Tibial nerve (tissue), 4 donors: ENCODE data around the gene GNGT2.

Source experiments
- EP300 ChIP-seq, 2 donors: sonication (generic); formaldehyde crosslinking; IDR thresholded peaks; one replicate each; pipeline ENCODE4 v1.6.1; 2017; ENCODE audit warnings: antibody characterized with exemption in 2 of 2, mild to moderate bottlenecking in 1 of 2
- POLR2A ChIP-seq, 2 donors: fragments of 450-650 bp; IDR thresholded peaks; one replicate each; pipeline ENCODE4 v1.6.1; 2017; ENCODE audit warnings: antibody characterized with exemption in 2 of 2, mild to moderate bottlenecking in 2 of 2, moderate library complexity in 2 of 2
- TF ChIP-seq, protein P1 (sequence below), 5 experiments: fragments of 200-600 bp in 3 of 5; fragments of 450-650 bp in 2 of 5; sonication (generic) in 3 of 5; IDR thresholded peaks; one replicate each; pipeline ENCODE4 v1.5.1; 2016 to 2019; ENCODE audit warnings: antibody characterized with exemption in 5 of 5, mild to moderate bottlenecking in 3 of 5, moderate library complexity in 2 of 5

DNA sequence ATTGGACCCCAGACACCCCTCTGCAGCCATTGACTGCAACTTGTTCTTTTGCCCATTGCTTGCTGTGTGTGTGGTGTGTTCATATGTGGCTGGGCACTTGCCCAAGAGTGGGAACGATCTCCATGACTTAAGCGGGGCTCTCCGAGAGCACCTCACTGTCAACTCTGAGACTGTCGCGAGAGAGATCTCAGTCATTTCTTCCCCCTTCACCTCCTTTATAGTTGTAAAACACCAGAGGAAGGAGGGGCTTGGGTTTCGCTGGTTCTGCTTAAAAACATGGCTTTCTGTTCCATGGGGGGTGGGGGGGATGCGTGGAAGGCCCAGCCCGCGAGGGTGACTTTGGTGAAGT lies 12.8 kb upstream of the GNGT2 start:
- TF ChIP-seq POLR2A (IDR thresholded peaks at IDR 0.05) = no peak
- TF ChIP-seq, protein P1, sequence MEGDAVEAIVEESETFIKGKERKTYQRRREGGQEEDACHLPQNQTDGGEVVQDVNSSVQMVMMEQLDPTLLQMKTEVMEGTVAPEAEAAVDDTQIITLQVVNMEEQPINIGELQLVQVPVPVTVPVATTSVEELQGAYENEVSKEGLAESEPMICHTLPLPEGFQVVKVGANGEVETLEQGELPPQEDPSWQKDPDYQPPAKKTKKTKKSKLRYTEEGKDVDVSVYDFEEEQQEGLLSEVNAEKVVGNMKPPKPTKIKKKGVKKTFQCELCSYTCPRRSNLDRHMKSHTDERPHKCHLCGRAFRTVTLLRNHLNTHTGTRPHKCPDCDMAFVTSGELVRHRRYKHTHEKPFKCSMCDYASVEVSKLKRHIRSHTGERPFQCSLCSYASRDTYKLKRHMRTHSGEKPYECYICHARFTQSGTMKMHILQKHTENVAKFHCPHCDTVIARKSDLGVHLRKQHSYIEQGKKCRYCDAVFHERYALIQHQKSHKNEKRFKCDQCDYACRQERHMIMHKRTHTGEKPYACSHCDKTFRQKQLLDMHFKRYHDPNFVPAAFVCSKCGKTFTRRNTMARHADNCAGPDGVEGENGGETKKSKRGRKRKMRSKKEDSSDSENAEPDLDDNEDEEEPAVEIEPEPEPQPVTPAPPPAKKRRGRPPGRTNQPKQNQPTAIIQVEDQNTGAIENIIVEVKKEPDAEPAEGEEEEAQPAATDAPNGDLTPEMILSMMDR (IDR thresholded peaks at IDR 0.05) = no peak
- no peak for TF ChIP-seq EP300 (IDR thresholded peaks at IDR 0.05)
